ENCODE results near the gene MRPS11.

GRCh38 chr15:88509321-88509720 lies 41.8 kb downstream of the MRPS11 start:
- TF ChIP-seq CTCF (IDR thresholded peaks at IDR 0.05 in 4 of 5, conservative IDR thresholded peaks at IDR 0.05 in 1 of 5) (no peak), POLR2A (IDR thresholded peaks at IDR 0.05) (no peak)
